Measurements from ENCODE around the gene RGCC.

RGCC gene

GRCh38 chr13:41514853-41515395 is 57.6 kb downstream of the RGCC start:
- no peak for DNase-seq (ENCODE audit: low read depth in 3 of 3, low spot score in 1 of 3)

GRCh38 chr13:41515491-41516139 is 58.3 kb downstream of the RGCC start:
- DNase-seq (ENCODE audit: low read depth in 3 of 3, low spot score in 1 of 3), result no peak

GRCh38 chr13:41516166-41516565 is 58.8 kb downstream of the RGCC start:
- DNase-seq (ENCODE audit: low read depth in 3 of 3, low spot score in 1 of 3), result no peak

- no peak for DNase-seq (ENCODE audit: low read depth in 3 of 3, low spot score in 1 of 3)
These were observed 59.4 kb downstream of the RGCC start for GRCh38 chr13:41516760-41517159.

- no peak for DNase-seq (ENCODE audit: low read depth in 3 of 3, low spot score in 1 of 3)
These were observed 62.8 kb downstream of the RGCC start for GRCh38 chr13:41520016-41520659.
